ENCODE results near the gene FCGR2B.
"Not testable (repeated sequence)": the region's sequence is repeated elsewhere in the genome, so short reads cannot be mapped to it uniquely, and the experiment has no call there.

FCGR2B gene

DNA sequence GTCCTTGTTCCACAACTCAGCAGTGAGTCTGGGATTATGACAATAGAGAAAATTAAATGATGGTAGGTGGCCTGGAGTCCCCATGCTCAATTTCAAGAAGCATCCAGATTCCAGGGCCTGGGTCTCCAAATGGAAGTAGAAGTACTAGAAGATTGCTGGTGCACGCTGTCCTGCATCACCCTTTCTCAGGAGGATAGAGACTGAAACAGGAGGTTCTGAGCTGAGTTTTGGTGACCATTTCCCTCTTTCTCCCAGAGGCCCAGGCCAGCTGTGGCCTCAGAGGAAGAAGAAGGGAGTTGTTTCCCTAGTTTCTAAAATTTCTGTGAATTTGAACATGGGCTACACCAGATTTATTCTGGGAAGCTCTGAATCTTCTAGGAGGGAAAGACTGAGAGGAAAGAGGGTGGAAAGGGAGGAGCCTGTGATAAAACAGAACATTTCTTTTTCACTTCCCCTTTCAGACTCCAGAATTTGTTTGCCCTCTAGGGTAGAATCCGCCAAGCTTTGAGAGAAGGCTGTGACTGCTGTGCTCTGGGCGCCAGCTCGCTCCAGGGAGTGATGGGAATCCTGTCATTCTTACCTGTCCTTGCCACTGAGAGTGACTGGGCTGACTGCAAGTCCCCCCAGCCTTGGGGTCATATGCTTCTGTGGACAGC, at the start of gene FCGR2B:
Gene FCGR2B, plus strand, starts transcription at position 460 of the 656 bp plus-strand sequence. Its CDS starts 99 bp downstream, at position 559.
- H3K4me1 ChIP-seq; H3K27me3 ChIP-seq; H3K9me3 ChIP-seq (replicated peaks in 1 of 11); H3K4me2 ChIP-seq; H3K9ac ChIP-seq; H4K20me1 ChIP-seq; H3K4me3 ChIP-seq; H3K36me3 ChIP-seq; H3K27ac ChIP-seq: not testable (repeated sequence)

DNA sequence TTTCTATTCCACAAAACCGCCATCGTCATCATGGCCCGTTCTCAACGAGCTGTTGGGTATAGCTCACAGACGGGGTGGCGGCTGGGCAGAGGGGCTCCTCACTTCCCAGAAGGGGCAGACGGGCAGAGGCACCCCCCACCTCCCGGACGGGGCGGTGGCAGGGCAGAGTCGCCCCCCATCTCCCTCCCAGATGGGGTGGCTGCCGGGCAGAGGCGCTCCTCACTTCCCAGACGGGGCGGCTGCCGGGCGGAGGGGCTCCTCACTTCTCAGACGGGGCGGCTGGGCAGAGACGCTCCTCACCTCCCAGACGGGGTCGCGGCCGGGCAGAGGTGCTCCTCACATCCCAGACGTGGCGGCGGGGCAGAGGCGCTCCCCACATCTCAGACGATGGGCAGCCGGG, 46.5 kb upstream of the FCGR2B start:
- not testable (repeated sequence) for H3K4me3 ChIP-seq, H3K9ac ChIP-seq, H3K36me3 ChIP-seq, H4K20me1 ChIP-seq, H3K4me2 ChIP-seq, H3K27ac ChIP-seq
- Histone ChIP-seq H3K9me3 (replicated peaks in 1 of 11) (peaks cover 9 to 44% (median 29%) of the 10 kb centered on the region in 11 experiments; a peak in 21 of 22 replicates), H3K4me1 (peaks cover 0 to 10% (median 6%) of the 10 kb centered on the region in 10 experiments; a peak in 14 of 20 replicates), H3K27me3 (peaks cover 9 to 23% (median 13%) of the 10 kb centered on the region in 11 experiments)

DNA sequence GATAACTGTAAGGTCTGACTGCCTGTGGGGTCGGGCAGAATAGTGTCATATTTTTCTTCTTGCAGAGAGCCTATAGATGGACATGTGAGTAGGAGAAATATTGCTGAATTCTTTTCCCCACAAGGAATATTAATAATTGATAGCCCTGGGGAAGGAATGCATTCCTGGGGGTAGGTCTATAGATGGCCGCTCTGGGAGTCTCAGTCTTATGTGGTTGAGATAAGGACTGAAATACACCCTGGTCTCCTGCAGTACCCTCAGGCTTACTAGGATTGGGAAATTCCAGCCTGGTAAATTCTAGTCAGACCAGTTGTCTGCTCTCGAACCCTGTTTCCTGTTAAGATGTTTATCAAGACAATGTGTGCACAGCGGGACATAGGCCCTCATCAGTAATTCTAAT, 44.4 kb upstream of the FCGR2B start:
- H3K4me3 ChIP-seq, H3K4me1 ChIP-seq, H3K27ac ChIP-seq: not testable (repeated sequence)

DNA sequence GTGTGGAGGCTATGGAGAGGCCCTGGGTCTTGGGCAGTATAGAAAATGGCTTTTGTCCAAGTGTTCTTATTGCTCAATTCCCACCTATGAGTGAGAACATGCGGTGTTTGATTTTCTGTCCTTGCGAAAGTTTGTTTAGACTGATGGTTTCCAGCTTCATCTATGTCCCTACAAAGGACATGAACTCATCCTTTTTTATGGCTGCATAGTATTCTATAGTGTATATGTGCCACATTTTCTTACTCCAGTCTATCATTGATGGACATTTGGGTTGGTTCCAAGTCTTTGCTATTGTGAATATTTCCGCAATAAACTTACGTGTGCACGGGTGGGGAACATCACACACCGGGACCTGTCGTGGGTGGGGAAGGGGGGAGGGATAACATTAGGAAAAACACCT, 42.5 kb upstream of the FCGR2B start:
- H3K4me1 ChIP-seq, H3K27ac ChIP-seq, H4K20me1 ChIP-seq, H3K4me2 ChIP-seq, H3K36me3 ChIP-seq, H3K9ac ChIP-seq, H3K4me3 ChIP-seq: not testable (repeated sequence)
- H3K9me3 ChIP-seq (replicated peaks in 1 of 11), result peaks cover 17 to 52% (median 34%) of the 10 kb centered on the region in 11 experiments; a peak in 21 of 22 replicates
- peaks cover 19 to 38% (median 24%) of the 10 kb centered on the region in 11 experiments for H3K27me3 ChIP-seq

More for the DNA sequence above, 44.4 kb upstream of the FCGR2B start:
- H4K20me1 ChIP-seq, H3K9ac ChIP-seq, H3K4me2 ChIP-seq, H3K36me3 ChIP-seq: not testable (repeated sequence)
- Histone ChIP-seq H3K9me3 (replicated peaks in 1 of 11) (peaks cover 17 to 52% (median 34%) of the 10 kb centered on the region in 11 experiments; a peak in 21 of 22 replicates), H3K27me3 (peaks cover 19 to 33% (median 24%) of the 10 kb centered on the region in 11 experiments)

DNA sequence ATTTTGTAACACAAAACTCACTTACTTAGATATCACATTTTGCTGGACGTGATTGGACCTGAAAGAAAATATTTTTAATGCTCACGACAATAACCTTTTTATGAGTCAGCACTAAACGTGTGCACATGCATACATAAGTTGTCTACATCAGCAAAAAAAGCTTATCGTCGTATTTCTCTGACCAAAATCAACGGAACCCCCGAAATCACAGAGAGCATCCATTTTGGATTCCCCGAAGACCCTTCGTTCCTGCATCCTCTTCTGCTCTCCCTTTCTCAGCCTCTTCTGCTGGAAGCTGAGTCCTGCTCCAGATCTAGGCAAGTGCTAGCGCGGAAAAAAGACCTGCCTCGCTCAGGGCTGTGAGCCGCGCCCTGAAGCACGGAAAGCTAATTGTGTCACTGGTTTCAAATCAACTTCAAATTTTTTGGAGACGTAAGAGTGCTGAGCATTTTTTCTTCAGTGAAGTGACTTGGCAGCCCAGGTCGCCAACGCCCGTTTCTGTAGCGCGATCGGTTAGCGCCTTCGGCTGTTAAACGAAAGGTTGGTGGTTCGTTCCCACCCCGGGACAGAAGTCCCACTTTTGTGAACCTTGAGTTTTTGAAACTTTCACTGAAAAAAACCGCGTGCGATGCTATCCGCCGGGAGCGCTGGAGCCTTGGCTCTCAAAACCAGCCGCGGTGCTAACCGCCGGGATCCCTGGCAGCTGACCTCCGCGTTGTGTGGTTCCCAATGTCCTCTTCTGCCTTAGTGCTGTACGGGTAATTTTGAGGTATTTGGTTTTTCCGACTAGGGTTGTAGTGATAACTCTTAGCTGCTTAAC, 41.6 kb upstream of the FCGR2B start:
- H3K36me3 ChIP-seq, H3K4me2 ChIP-seq: not testable (repeated sequence)

DNA sequence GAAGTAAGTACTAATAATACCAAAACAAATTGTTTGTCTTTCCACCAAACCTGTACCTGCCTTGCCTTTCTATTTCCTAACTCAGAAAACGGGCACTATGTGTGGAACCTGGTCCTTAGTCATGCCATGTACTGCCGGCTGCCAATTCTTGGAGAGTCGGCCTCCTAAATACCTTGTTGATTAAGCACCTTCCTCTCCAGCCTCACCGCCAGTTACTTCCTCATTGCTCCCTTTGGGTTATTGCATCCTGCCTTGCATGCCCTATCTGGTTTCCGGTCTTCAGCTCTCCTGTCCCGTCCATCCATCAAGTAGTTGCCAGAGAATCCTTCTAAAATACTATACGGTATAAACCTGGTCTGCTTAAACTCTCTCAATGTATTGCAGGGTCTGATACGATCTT, 40.9 kb upstream of the FCGR2B start:
- not testable (repeated sequence) for H3K4me2 ChIP-seq, H3K4me3 ChIP-seq, H3K4me1 ChIP-seq, H4K20me1 ChIP-seq, H3K9ac ChIP-seq, H3K27ac ChIP-seq, H3K36me3 ChIP-seq
- Histone ChIP-seq H3K27me3 (peaks cover 19 to 43% (median 24%) of the 10 kb centered on the region in 11 experiments), H3K9me3 (replicated peaks in 1 of 11) (peaks cover 17 to 45% (median 28%) of the 10 kb centered on the region in 11 experiments; a peak in 21 of 22 replicates)

More for the DNA sequence above, 41.6 kb upstream of the FCGR2B start:
- not testable (repeated sequence) for H4K20me1 ChIP-seq, H3K4me1 ChIP-seq, H3K4me3 ChIP-seq, H3K9ac ChIP-seq, H3K27ac ChIP-seq
- peaks cover 17 to 52% (median 34%) of the 10 kb centered on the region in 11 experiments; a peak in 21 of 22 replicates for H3K9me3 ChIP-seq (replicated peaks in 1 of 11)
- H3K27me3 ChIP-seq, result peaks cover 19 to 38% (median 24%) of the 10 kb centered on the region in 11 experiments

DNA sequence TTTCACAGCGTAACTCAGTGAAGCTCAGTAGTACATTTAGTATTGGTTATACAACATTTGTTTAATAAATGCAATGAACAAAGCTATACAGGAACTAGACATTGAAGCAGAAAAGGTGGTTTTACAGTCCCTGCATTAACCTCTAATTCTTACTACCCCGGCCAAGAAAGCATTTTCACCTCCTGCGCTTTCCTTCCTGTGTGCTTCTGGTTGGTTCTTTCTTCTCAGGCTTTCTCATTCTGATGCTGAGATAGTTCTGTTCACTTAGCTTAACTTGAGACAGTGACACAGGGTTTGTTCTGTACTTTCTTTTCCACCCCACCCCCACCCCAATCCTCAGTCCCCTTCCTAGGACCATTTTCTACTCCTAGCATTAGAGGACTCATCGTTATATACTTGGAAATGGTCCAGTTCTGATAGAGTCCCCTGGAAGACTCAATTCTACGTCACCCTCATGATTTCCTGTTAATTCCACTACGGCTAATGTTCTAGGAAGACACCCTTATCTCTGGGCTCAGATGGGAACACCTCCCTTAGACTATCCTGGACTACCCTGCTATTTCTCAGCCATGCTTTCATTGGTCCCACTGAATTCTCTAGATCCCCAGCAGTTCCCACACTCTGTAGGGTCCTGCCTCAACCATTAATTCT, 39.4 kb upstream of the FCGR2B start:
- H3K27ac ChIP-seq, H3K4me2 ChIP-seq, H3K36me3 ChIP-seq, H4K20me1 ChIP-seq, H3K9ac ChIP-seq, H3K4me1 ChIP-seq, H3K4me3 ChIP-seq: not testable (repeated sequence)
- peaks cover 19 to 43% (median 24%) of the 10 kb centered on the region in 11 experiments for H3K27me3 ChIP-seq
- H3K9me3 ChIP-seq (replicated peaks in 1 of 11), result peaks cover 17 to 37% (median 27%) of the 10 kb centered on the region in 11 experiments; a peak in 21 of 22 replicates

DNA sequence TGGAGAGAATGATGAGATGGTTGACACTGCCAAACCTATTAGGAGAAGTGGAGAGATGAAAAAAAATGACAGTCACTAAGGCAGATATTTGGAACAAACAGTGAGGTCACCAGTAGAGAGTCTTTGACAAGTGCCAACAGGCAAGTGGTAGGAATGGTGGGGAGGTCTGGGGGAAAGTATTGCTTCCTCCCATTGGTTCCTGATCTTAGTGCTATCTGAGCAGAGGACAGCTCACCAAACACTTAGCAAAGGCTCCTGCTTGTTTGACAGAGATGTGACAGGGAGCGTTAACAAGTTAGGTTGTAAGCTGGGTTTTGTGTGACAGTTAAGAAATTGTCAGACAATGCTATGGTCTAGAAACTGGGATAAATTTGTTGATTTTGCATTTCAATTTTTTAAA, 38.3 kb upstream of the FCGR2B start:
- Histone ChIP-seq H3K27me3 (peaks cover 19 to 43% (median 24%) of the 10 kb centered on the region in 11 experiments), H3K9me3 (replicated peaks in 1 of 11) (peaks cover 14 to 26% (median 21%) of the 10 kb centered on the region in 11 experiments; a peak in 21 of 22 replicates)
- not testable (repeated sequence) for H3K36me3 ChIP-seq, H3K4me1 ChIP-seq, H3K4me3 ChIP-seq, H3K4me2 ChIP-seq, H3K9ac ChIP-seq, H4K20me1 ChIP-seq, H3K27ac ChIP-seq

DNA sequence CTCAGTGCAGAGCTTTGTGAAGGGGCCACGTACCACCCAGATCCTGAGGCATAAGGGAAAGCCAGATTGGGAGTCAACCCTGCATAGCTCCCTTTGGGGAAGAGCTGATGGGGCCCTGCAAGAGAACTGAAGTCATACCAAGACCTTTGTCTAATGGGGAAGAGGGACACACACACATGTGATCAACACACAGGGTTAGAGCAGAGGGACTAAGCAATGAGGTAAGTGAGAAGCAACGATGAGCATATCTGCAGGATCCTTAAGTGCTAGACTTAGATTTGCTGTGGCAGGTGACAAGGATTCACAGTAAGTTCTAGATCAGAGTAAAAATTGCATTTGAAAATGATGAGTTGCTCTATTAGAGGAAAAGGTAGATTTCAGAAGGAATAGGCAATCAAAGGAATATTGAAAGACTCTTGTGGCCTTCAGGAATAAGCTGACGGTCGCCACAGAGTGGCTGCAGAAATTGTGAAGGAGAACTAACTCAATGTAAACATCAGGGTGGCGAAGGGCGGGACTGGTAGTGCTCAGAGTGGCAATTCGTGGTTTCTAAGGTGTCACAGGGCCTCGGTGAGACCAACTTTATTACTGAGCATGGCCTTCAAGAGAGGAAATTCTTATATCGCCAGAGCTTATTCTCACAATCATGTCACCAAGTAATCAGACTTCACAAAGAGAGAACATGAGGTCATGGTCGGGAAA, 36.3 kb upstream of the FCGR2B start:
- H3K4me1 ChIP-seq; H3K9ac ChIP-seq; H3K4me2 ChIP-seq; H3K27ac ChIP-seq; H3K9me3 ChIP-seq (replicated peaks in 1 of 11); H4K20me1 ChIP-seq; H3K4me3 ChIP-seq; H3K36me3 ChIP-seq: not testable (repeated sequence)
- H3K27me3 ChIP-seq, result peaks cover 8 to 37% (median 9%) of the 10 kb centered on the region in 11 experiments

DNA sequence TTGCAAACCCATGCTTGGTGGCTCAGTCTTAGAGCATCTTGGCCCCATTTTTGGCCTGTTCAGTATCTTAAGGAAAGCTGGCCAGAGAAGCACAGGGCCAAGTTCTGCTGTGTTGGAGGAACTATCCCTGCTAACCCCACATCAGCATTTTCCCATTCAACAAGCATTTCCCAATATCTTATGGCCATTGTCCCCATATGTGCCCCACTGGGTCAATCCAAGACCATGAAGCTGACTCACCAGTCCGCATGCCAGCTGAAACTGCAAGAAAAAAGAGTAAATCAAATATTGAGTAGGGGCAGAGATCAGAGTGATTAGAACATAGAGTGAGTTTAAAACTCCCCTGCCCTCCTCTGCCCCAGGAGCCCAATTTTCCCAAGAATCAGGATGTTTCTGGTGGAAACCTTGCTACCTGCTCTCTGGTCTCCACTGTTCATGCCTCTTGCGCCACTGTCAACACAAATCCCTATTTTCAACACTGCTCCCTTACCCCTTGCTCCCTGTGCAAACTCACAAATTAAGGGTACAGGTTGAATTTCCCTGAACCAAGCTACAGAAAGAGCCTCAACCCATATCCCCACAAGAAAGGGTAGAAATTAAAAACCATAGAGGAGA, 32.7 kb upstream of the FCGR2B start:
- H3K4me2 ChIP-seq; H3K9ac ChIP-seq; H3K4me3 ChIP-seq; H3K27ac ChIP-seq; H3K36me3 ChIP-seq; H3K4me1 ChIP-seq; H4K20me1 ChIP-seq; H3K9me3 ChIP-seq (replicated peaks in 1 of 11): not testable (repeated sequence)
- H3K27me3 ChIP-seq, result peaks cover 0 to 25% (median 0%) of the 10 kb centered on the region in 11 experiments; a peak in 3 of 22 replicates
